Breast epithelium (tissue), 4 donors: ENCODE measurements around the gene MRPL19. TPM values are rescaled to one million over a fixed set of nuclear protein-coding genes. Genes with fewer than 3 reads are reported as not detected.
"Not testable (repeated sequence)": the region's sequence is repeated elsewhere in the genome, so short reads cannot be mapped to it uniquely, and the experiment has no call there.

Source experiments
- DNase-seq, 2 donors: peaks; one replicate each; pipeline ENCODE4 v3.0.0-alpha.2; 2019; ENCODE audit warnings: low spot score in 2 of 2
- H3K27ac ChIP-seq, 2 donors: fragments of 200-600 bp; sonication (generic) in 1 of 2; one replicate each; pipeline ENCODE4 v1.5.1; 2016 to 2019; ENCODE audit warnings: mild to moderate bottlenecking in 1 of 2
- H3K27me3 ChIP-seq, 2 donors: fragments of 200-600 bp; sonication (generic) in 1 of 2; one replicate each; pipeline versions ENCODE4 v1.5.1 to v1.6.0; 2017 to 2019; ENCODE audit warnings: control low read depth in 1 of 2, mild to moderate bottlenecking in 1 of 2
- H3K36me3 ChIP-seq: fragments of 200-600 bp; one replicate; pipeline ENCODE4 v1.5.1; 2019
- H3K4me1 ChIP-seq, 2 donors: fragments of 200-600 bp; sonication (generic); one replicate each; pipeline ENCODE4 v1.5.1; 2016 to 2019; ENCODE audit warnings: control low read depth in 1 of 2
- H3K4me3 ChIP-seq, 3 donors: fragments of 200-600 bp; sonication (generic); 1 replicate in 2 of 3; 2 replicates in 1 of 3; pipeline ENCODE4 v1.5.1; 2016 to 2019; ENCODE audit warnings: mild to moderate bottlenecking in 3 of 3, moderate library complexity in 2 of 3
- H3K9me3 ChIP-seq, 2 donors: fragments of 200-600 bp; sonication (generic) in 1 of 2; one replicate each; pipeline ENCODE4 v1.5.1; 2016 to 2019; ENCODE audit warnings: control low read depth in 1 of 2
- CTCF ChIP-seq, 3 donors: fragments of 450-650 bp; IDR thresholded peaks; one replicate each; pipeline ENCODE4 v1.5.1; 2016 to 2017; ENCODE audit warnings: antibody characterized with exemption in 3 of 3, mild to moderate bottlenecking in 3 of 3, moderate library complexity in 3 of 3
- POLR2A ChIP-seq: fragments of 450-650 bp; IDR thresholded peaks from one replicate; pipeline ENCODE4 v1.6.1; 2016; ENCODE audit warnings: antibody characterized with exemption, mild to moderate bottlenecking, moderate library complexity
- POLR2AphosphoS5 ChIP-seq, 3 donors: sonication (generic); formaldehyde crosslinking; IDR thresholded peaks; one replicate each; pipeline ENCODE4 v1.6.1; 2017; ENCODE audit warnings: antibody characterized with exemption in 3 of 3
- intact Hi-C: fragments of 100-400 bp; cut with DNase I; formaldehyde crosslinking; loops from one replicate; pipeline ENCODE4 v1.15.1; 2023; ENCODE audit warnings: low total_unique reads
- total RNA-seq, 3 donors: library from RNA; depleted of rRNA; stranded (reverse); fragments of >200 nt; gene quantifications; one replicate each; pipeline ENCODE4 v1.1.0, GENCODE V29; 2016

Gene MRPL19
- total RNA-seq, 3 donors from 2014 or later, result 26.5 to 32.0 (median 28.5) TPM

DNA sequence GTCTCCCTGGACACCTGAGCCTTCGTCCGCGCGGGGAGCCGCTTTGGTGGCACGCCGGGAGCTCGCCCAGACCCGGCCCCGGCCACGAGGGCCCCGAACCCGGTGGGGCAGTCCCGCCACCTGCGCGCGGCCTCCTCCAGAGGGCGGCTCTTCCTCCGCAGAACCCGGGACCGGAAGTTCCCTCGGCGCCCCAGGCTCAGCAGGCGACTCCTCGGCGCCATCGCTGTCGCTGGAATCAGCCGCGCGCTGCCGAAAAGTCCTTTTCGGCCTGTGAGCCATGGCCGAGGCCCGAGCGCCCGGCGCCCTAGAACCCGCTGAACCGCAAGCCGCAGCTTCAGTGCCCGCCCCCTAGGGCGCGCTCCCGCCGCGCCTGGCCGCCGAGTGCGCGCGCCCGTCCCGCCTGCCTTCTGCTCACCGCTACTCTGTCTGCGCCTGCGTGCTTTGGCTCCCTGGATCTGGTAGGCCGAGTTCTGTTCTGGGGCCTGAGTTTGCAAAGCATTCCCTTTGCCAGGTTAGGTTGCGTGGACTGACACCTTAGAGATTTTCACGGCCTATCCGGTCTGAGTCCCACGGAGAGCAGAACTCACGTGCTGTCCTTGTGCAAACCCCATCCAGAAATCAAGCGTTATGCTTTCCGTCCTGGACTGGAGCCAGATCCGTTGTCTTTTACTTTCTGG lies 64.1 kb downstream of the MRPL19 start, which contains the start of gene GCFC2:
TSS of gene GCFC2 (minus strand) at position 339 of the 677 bp plus-strand sequence. CDS start at position 279, 60 bp downstream.
- DNase-seq, result peak; percentile 76 to 79
- Histone ChIP-seq H3K36me3 (no peaks in the 10 kb centered on the region), H3K4me3 (peak within 1 kb of the TSS; percentile 71 to 80 (median 75)), H3K9me3 (no peaks in the 10 kb centered on the region), H3K27me3 (no peaks in the 10 kb centered on the region), H3K27ac (peak within 1 kb of the TSS; percentile 90 to 93), H3K4me1 (no peaks in the 10 kb centered on the region)
- intact Hi-C loops, result no loop called here
- TF ChIP-seq POLR2A (peak; percentile 32), CTCF (IDR thresholded peaks at IDR 0.05) (peak in 1 of 3 donors; percentile 43), POLR2AphosphoS5 (IDR thresholded peaks at IDR 0.05) (peak; percentile 50 to 77 (median 56))

DNA sequence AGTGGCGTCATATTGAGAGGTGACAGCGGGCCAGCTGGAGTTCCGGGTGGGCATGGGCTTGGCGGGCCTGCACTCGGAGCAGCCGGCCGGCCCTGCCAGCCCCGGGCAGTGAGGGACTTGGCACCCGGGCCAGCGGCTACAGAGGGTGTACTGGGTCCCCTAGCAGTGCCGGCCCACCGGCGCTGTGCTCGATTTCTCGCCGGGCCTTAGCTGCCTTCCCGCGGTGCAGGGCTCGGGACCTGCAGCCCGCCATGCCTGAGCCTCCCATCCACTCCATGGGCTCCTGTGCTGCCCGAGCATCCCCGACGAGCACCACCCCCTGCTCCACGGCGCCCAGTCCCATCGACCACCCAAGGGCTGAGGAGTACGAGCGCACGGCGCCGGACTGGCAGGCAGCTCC lies 65.0 kb downstream of the MRPL19 start:
- H3K27ac ChIP-seq, intact Hi-C loops, H3K27me3 ChIP-seq, H3K9me3 ChIP-seq, H3K4me1 ChIP-seq, H3K36me3 ChIP-seq, DNase-seq: not testable (repeated sequence)
- H3K4me3 ChIP-seq, result peak overlapping the region in 1 of 3 donors; percentile 71

DNA sequence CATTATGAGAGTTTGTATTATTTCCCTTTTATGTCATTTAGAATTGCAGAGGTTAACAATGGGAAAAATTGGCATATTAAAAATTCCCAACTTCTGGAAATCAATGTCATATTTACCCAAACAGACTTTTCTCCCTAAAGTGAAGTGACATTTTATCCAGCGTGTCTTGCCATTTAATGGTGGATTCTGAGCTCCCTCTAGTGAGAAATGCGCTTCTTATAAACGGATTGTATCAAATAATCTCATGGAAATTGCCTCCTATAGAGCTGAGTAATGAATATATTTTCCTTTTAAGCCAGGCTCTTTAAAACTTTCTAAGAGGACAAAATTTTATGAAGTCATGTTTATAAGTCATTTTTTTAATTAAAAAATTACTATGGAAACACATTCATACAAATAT lies 69.8 kb downstream of the MRPL19 start:
- Histone ChIP-seq H3K27me3 (no peaks in the 10 kb centered on the region), H3K9me3 (peaks cover 0 to 10% of the 10 kb centered on the region in 2 donors), H3K36me3 (no peaks in the 10 kb centered on the region), H3K4me1 (no peaks in the 10 kb centered on the region), H3K4me3 (no peak overlapping the region), H3K27ac (no peak overlapping the region)
- DNase-seq, result no peak
- no peak for TF ChIP-seq POLR2AphosphoS5 (IDR thresholded peaks at IDR 0.05)
- intact Hi-C loops, result no loop called here

GRCh38 chr2:75719616-75720015 lies 73.0 kb downstream of the MRPL19 start:
- TF ChIP-seq POLR2AphosphoS5 (IDR thresholded peaks at IDR 0.05) (no peak), CTCF (IDR thresholded peaks at IDR 0.05) (no peak), POLR2A (no peak)
- no peak overlapping the region for H3K4me3 ChIP-seq
- peaks cover 0 to 10% of the 10 kb centered on the region in 2 donors for H3K9me3 ChIP-seq
- intact Hi-C loops, result no loop called here
- H3K36me3 ChIP-seq, result no peaks in the 10 kb centered on the region
- no peaks in the 10 kb centered on the region for H3K4me1 ChIP-seq
- no peak overlapping the region for H3K27ac ChIP-seq
- no peaks in the 10 kb centered on the region for H3K27me3 ChIP-seq
- DNase-seq, result no peak

DNA sequence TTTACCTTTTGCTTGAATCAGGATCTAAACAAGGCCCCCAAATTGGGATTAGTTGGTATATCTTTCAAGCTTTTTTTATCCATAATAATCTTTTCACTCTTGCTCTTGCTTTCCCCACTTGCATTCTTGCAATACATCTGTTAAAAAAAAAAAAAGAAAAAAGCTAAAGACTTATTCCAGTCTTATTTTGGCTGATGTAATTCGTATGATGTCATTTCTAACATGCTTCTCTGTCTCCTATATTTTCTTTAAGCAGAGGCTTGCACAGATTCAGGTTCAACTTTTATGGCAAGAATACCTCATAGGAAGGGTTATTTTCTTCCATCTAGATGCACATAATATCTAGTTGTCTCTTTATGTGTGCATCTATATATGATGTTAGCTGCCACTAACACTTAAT lies 73.9 kb downstream of the MRPL19 start:
- H3K27me3 ChIP-seq, result no peaks in the 10 kb centered on the region
- H3K27ac ChIP-seq, result no peak overlapping the region
- no peak for DNase-seq
- peaks cover 0 to 10% of the 10 kb centered on the region in 2 donors for H3K9me3 ChIP-seq
- H3K4me1 ChIP-seq, result no peaks in the 10 kb centered on the region
- intact Hi-C loops, result no loop called here
- no peaks in the 10 kb centered on the region for H3K36me3 ChIP-seq
- no peak overlapping the region for H3K4me3 ChIP-seq
- TF ChIP-seq POLR2AphosphoS5 (IDR thresholded peaks at IDR 0.05) (no peak), CTCF (IDR thresholded peaks at IDR 0.05) (no peak), POLR2A (no peak)

GRCh38 chr2:75722687-75723086 lies 76.1 kb downstream of the MRPL19 start:
- intact Hi-C loops, result no loop called here
- no peak for DNase-seq
- H3K4me3 ChIP-seq, result no peak overlapping the region

More at GRCh38 chr2:75722687-75723086, 76.1 kb downstream of the MRPL19 start:
- TF ChIP-seq POLR2AphosphoS5 (IDR thresholded peaks at IDR 0.05) (no peak), CTCF (IDR thresholded peaks at IDR 0.05) (no peak), POLR2A (no peak)
- Histone ChIP-seq H3K27ac (no peak overlapping the region), H3K36me3 (no peaks in the 10 kb centered on the region), H3K4me1 (no peaks in the 10 kb centered on the region), H3K9me3 (peaks cover 0 to 10% of the 10 kb centered on the region in 2 donors), H3K27me3 (no peaks in the 10 kb centered on the region)
